ENCODE results near the gene NAGK.

NAGK gene

GRCh38 chr2:71117063-71117462, 48.6 kb downstream of the NAGK start:
- no peak for DNase-seq

- no peak for DNase-seq
These were observed 51.7 kb downstream of the NAGK start for GRCh38 chr2:71120195-71120594.

GRCh38 chr2:71121479-71121878, 53.0 kb downstream of the NAGK start:
- no peak for DNase-seq

GRCh38 chr2:71122387-71123298, 54.2 kb downstream of the NAGK start:
- DNase-seq: no peak

- no peak for DNase-seq
These were observed 57.3 kb downstream of the NAGK start for GRCh38 chr2:71125506-71126294.

- DNase-seq: no peak
These were observed 58.5 kb downstream of the NAGK start for GRCh38 chr2:71126957-71127356.

Measured in GDM1 (cell line).